Measurements from ENCODE around the gene CD69.
"Not testable (repeated sequence)": the region's sequence is repeated elsewhere in the genome, so short reads cannot be mapped to it uniquely, and the experiment has no call there.

The CD69 gene

DNA sequence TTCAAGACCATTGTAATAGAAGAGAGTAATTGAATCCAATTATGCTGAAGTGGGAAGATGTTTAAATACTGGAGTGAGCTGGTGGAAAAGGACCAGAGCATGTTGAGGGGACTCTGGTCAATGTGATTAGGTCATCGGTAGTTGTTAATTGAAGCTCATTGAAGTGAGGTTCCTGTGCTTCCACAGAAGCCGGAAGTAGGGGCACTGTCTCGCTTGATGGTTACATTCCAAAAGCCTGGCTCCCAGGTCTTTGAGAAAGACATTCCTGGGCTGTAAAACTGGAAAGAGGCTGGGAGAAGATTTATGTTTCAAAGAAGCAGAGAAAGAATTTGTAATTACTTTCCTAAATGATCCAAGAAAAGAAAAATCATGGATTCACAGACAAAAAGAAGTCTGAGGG, 15.5 kb downstream of the CD69 start:
- FAIRE-seq: no peak

GRCh38 chr12:9742661-9743060, 18.0 kb downstream of the CD69 start:
- no peak for FAIRE-seq

DNA sequence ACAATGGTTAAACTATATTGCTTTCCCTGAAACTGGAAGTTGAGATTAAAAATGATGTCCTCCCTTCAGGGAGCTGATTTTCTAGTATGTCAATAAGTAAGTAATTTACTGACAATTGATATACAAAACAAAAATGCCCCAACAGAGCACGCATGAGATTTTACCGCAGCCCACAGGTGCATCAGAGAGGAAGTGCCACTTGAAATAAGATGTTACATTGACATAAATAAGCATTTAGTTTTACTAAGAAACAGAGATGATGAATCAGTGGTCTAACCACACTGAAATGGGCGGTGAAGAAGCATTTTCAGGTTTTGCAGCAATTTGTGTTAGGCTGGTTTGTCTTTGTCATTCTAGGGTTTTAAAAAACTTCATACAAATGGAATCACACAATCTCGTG, 19.0 kb downstream of the CD69 start:
- FAIRE-seq: no peak

GRCh38 chr12:9740106-9740750, 20.5 kb downstream of the CD69 start:
- FAIRE-seq: no peak

DNA sequence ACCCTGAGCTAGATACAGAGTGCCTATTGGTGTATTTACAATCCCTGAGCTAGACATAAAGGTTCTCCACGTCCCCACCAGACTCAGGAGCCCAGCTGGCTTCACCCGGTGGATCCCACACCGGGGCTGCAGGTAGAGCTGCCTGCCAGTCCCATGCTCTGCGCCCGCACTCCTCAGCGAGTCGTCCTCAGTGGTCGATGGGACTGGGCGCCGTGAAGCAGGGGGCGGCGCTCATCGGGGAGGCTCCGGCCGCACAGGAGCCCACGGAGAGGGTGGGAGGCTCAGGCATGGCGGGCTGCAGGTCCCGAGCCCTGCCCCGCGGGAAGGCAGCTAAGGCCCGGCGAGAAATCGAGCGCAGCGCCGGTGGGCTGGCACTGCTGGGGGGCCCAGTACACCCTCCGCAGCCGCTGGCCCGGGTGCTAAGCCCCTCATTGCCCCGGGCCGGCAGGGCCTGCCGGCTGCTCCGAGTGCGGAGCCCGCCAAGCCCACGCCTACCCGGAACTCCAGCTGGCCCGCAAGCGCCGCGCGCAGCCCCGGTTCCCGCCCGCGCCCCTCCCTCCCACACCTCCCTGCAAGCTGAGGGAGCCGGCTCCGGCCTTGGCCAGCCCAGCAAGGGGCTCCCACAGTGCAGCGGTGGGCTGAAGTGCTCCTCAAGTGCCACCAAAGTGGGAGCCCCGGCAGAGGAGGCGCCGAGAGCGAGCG, 21.1 kb downstream of the CD69 start:
- not testable (repeated sequence) for FAIRE-seq

GRCh38 chr12:9738905-9739304, 21.8 kb downstream of the CD69 start:
- FAIRE-seq: not testable (repeated sequence)

DNA sequence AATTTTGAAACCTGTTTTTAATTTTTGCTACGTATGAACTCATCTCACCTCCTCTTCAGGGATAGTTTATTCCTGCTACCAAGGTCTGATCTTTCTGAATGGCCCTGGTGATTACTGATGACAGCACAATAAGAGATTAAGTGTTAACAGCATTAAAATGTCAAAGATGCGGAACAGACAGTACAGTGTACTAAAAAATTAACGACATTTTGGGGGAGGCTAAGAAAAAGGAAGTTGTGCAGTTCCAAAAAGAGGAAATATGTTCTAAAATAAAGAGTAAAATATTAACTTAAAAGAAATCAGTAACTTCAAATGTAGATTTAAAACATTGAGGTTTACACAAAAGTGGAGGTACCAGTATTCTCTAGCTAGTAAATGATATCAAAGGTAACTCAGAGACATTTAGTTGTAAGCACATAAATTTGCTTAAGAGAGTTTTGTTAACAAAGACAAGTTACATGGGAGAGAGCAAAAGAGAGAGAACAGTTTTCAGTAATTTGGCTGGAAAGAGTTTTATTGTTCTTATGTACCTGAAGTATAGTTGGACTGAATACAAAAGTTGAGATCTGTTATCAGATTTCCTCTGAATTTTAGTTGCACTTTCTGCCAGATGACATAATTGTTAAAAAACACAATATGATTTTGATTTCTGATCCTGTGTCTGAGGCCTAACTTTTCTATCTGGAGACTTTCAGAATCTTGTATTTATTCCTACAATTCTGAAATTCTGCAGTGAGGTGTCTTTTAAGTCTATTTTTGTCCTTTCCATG, 23.6 kb downstream of the CD69 start:
- peak; percentile 58 for FAIRE-seq

GRCh38 chr12:9735601-9736000, 25.1 kb downstream of the CD69 start:
- no peak for FAIRE-seq

DNA sequence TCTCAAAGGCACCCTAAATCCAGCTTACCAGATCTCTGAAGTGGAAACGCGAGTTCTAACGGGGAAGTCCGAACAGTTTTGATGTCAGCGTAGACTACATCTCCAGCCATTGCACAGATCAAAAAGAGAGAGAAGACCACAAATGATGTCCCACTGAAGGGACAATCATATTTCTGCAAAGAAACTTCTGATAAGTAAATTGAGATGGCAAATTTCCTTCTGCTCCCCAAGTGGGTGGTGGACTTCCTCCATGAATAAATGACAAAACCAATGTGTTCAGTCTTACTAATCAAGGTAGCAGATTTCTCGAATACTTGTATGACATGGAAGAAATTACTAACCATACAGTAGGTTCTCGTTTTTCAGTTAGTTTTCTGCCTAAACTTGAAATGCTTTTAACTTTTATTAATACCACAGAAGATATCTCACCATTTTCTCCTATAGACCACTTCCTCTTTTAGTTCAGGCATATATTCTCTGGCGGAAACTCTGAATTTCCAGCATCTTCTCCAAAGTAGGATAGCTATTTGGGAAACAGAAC, 27.7 kb downstream of the CD69 start, which contains the start of gene CLECL1:
CLECL1 (minus strand) TSS at position 177 of the 541 bp plus-strand sequence.
- no peak for FAIRE-seq

GRCh38 chr12:9731797-9732196, 28.9 kb downstream of the CD69 start:
- no peak for FAIRE-seq

- no peak for FAIRE-seq
Measured at GRCh38 chr12:9731393-9731792, 29.3 kb downstream of the CD69 start.

DNA sequence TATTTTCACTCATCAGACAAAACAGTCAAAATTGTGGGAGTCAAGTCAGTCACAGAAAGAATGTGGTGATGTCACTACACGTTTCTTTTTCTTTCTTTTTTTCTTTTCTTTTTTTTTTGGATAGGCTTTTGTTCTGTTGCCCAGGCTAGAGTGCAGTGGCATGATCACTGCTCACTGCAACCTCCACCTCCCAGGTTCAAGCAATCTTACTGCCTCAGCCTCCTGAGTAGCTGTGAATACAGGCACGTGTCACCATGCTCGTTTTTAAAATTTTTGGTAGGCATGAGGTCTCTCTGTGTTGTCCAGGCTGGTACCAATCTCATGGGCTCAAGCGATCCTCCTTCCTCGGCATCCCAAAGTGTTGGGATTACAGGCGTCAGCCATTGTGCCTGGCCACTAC, 30.1 kb downstream of the CD69 start:
- no peak for FAIRE-seq

GRCh38 chr12:9730011-9730410, 30.7 kb downstream of the CD69 start:
- FAIRE-seq: no peak

GRCh38 chr12:9729082-9729481, 31.6 kb downstream of the CD69 start:
- no peak for FAIRE-seq

DNA sequence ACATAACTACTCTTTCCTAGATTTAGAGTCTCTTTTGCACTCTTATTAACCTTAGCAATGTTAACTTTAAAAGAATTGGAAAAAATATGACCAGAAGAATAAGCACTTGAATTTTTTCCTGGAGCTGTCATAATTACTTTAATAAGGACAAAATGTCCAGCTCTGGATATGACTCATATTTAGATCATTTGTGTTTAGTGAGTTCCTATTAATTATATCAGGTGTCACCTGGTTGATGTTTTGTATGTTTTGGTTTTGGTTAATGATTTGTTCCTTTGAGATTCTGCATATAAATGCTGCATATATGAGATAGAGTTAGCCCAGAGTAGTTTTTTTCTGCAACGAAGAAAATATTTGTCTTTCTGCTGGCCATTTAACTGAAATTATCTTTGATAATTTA, 32.9 kb downstream of the CD69 start:
- no peak for FAIRE-seq

- FAIRE-seq: no peak
Measured at GRCh38 chr12:9725213-9725870, 35.4 kb downstream of the CD69 start.

- no peak for FAIRE-seq
Measured at GRCh38 chr12:9724023-9724422, 36.7 kb downstream of the CD69 start.

GRCh38 chr12:9721394-9722092, 39.2 kb downstream of the CD69 start:
- FAIRE-seq: no peak

- no peak for FAIRE-seq
Measured at GRCh38 chr12:9719790-9720189, 40.9 kb downstream of the CD69 start.

DNA sequence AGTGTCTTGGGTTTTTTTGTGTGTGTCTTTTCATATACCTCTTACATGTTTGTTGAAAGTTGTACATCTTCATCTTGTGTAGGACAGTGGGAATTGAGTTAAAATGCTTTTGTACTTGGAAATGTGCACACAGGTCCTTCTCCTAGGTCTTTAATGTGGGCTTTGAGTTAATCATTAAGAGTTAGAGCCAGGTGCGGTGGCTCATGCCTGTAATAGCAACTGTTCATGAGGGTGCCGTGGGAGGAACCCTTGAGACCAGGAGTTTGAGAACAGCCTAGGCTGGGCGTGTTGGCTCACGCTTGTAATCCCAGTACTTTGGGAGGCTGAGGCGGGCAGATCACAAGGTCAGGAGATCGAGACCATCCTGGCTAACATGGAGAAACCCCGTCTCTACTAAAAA, 41.7 kb downstream of the CD69 start:
- no peak for FAIRE-seq

- FAIRE-seq: no peak
Measured at GRCh38 chr12:9717070-9717925, 43.4 kb downstream of the CD69 start.
